HepG2 (cell line): ENCODE data around the gene SH3D19. TPM values are rescaled to one million over a fixed set of nuclear protein-coding genes. Genes with fewer than 3 reads are reported as not detected.

ENCODE experiments used
- ARNTL ChIP-seq: sonication (generic); formaldehyde crosslinking; IDR thresholded peaks from 2 replicates; pipeline ENCODE4 v1.4.0; 2020; ENCODE audit warnings: mild to moderate bottlenecking, missing genetic modification reagents
- ATF4 ChIP-seq, 2 experiments: fragments of 450-650 bp in 1 of 2; sonication (generic) in 1 of 2; formaldehyde crosslinking; IDR thresholded peaks; 2 replicates each; pipeline versions ENCODE4 v1.5.0 to v1.8.0; 2020 to 2022; ENCODE audit warnings: mild to moderate bottlenecking in 1 of 2, missing genetic modification reagents in 1 of 2
- ATM ChIP-seq: fragments of 450-650 bp; IDR thresholded peaks from 2 replicates; pipeline ENCODE4 v1.7.1; 2017; ENCODE audit warnings: mild to moderate bottlenecking, borderline replicate concordance
- CEBPG ChIP-seq: IDR thresholded peaks from 2 replicates; pipeline ENCODE4 v1.6.1; 2016
- DPF2 ChIP-seq: sonication (generic); formaldehyde crosslinking; IDR thresholded peaks from 2 replicates; pipeline ENCODE4 v1.4.0; 2020; ENCODE audit warnings: mild to moderate bottlenecking, low read depth, missing genetic modification reagents, borderline replicate concordance
- FOXA1 ChIP-seq, 2 experiments: fragments of 450-650 bp in 1 of 2; sonication (generic) in 1 of 2; formaldehyde crosslinking in 1 of 2; IDR thresholded peaks; 2 replicates each; pipeline versions ENCODE4 v1.4.0 to v1.6.1; 2016 to 2020; ENCODE audit warnings: missing genetic modification reagents in 1 of 2
- FOXO4 ChIP-seq: sonication (generic); formaldehyde crosslinking; conservative IDR thresholded peaks from 2 replicates; pipeline ENCODE4 v1.8.1; 2023; ENCODE audit warnings: missing genetic modification reagents
- IRF2 ChIP-seq: IDR thresholded peaks from 2 replicates; pipeline ENCODE4 v1.6.1; 2018; ENCODE audit warnings: missing genetic modification reagents, missing compliant biosample characterization
- PHF20 ChIP-seq: sonication (generic); formaldehyde crosslinking; IDR thresholded peaks from 2 replicates; pipeline ENCODE4 v1.5.0; 2020; ENCODE audit warnings: mild to moderate bottlenecking, missing genetic modification reagents
- RFXAP ChIP-seq: sonication (generic); formaldehyde crosslinking; IDR thresholded peaks from 2 replicates; pipeline ENCODE4 v1.4.0; 2020; ENCODE audit warnings: missing genetic modification reagents, borderline replicate concordance
- TERF1 ChIP-seq: sonication (generic); formaldehyde crosslinking; IDR thresholded peaks from 2 replicates; pipeline ENCODE4 v1.8.0; 2022; ENCODE audit warnings: mild to moderate bottlenecking, missing genetic modification reagents, moderate library complexity
- ZBTB42 ChIP-seq: sonication (generic); formaldehyde crosslinking; IDR thresholded peaks from 2 replicates; pipeline ENCODE4 v1.5.0; 2020; ENCODE audit warnings: mild to moderate bottlenecking, missing genetic modification reagents
- ZC3H13 ChIP-seq: sonication (generic); formaldehyde crosslinking; IDR thresholded peaks from 2 replicates; pipeline ENCODE4 v1.8.1; 2023; ENCODE audit warnings: mild to moderate bottlenecking, missing genetic modification reagents, moderate library complexity
- ZFP36L1 ChIP-seq: sonication (generic); formaldehyde crosslinking; IDR thresholded peaks from 2 replicates; pipeline ENCODE4 v1.8.0; 2022; ENCODE audit warnings: mild to moderate bottlenecking, missing genetic modification reagents, moderate library complexity
- ZFP90 ChIP-seq: sonication (generic); formaldehyde crosslinking; IDR thresholded peaks from 2 replicates; pipeline ENCODE4 v1.8.0; 2022; ENCODE audit warnings: missing genetic modification reagents, mild to moderate bottlenecking, inconsistent platforms, borderline replicate concordance
- ZNF282 ChIP-seq: fragments of 450-650 bp; IDR thresholded peaks from 2 replicates; pipeline ENCODE4 v1.6.1; 2018; ENCODE audit not compliant: partially characterized antibody
- ZNF30 ChIP-seq: sonication (generic); formaldehyde crosslinking; IDR thresholded peaks from 2 replicates; pipeline ENCODE4 v1.5.0; 2020; ENCODE audit warnings: mild to moderate bottlenecking, missing genetic modification reagents
- ZNF556 ChIP-seq: sonication (generic); formaldehyde crosslinking; IDR thresholded peaks from 2 replicates; pipeline ENCODE4 v1.4.0; 2020; ENCODE audit warnings: mild to moderate bottlenecking, missing genetic modification reagents, borderline replicate concordance
- ZNF562 ChIP-seq: sonication (generic); formaldehyde crosslinking; IDR thresholded peaks from 2 replicates; pipeline ENCODE4 v1.8.0; 2022; ENCODE audit warnings: missing genetic modification reagents, borderline replicate concordance
- ZNF691 ChIP-seq: sonication (generic); formaldehyde crosslinking; IDR thresholded peaks from 2 replicates; pipeline ENCODE4 v1.4.0; 2020; ENCODE audit warnings: missing genetic modification reagents, low read depth, mild to moderate bottlenecking, borderline replicate concordance
- ZNF841 ChIP-seq: sonication (generic); formaldehyde crosslinking; IDR thresholded peaks from 2 replicates; pipeline ENCODE4 v1.8.1; 2023; ENCODE audit warnings: missing genetic modification reagents, borderline replicate concordance
- ZNF878 ChIP-seq: sonication (generic); formaldehyde crosslinking; IDR thresholded peaks from 2 replicates; pipeline ENCODE4 v1.8.1; 2023; ENCODE audit warnings: mild to moderate bottlenecking, missing genetic modification reagents, moderate library complexity
- polyA plus RNA-seq, 8 experiments: library from polyadenylated mRNA; depleted of rRNA in 3 of 8; stranded (reverse) in 7 of 8; unstranded in 1 of 8; fragments of >200 nt; fragmentation: Illumina TruSeq in 4 of 8; extraction: Trizol in 4 of 8; gene quantifications; 2 replicates each; pipeline versions ENCODE4 v1.2.1 to v1.2.3, GENCODE V29; 2011 to 2016; ENCODE audit warnings: low read depth in 4 of 8, missing spikeins in 1 of 8, mixed read lengths in 1 of 8; ENCODE audit not compliant: insufficient read depth in 1 of 8
- total RNA-seq, 5 experiments: library from RNA; depleted of rRNA; stranded (reverse); fragments of >200 nt; fragmentation: Illumina TruSeq; extraction: Trizol; gene quantifications; 2 replicates each; pipeline ENCODE4 v1.2.3, GENCODE V29; 2016; ENCODE audit warnings: low read depth in 1 of 5

Gene SH3D19
- total and polyA plus RNA-seq, 2 of the 13 experiments (the other 11 are each of a cell fraction or from before 2014, with no cell fraction given), result 31.2 to 38.0 TPM

GRCh38 chr4:151325111-151325948, at the start of gene SH3D19 (continued):
- TF ChIP-seq ZFP36L1 (CRISPR knock-in tag) (0 out of 2 replicates have a peak, but pooled peaks have one; percentile 67), FOXA1 (IDR thresholded peaks at IDR 0.05) (peak; percentile 66), FOXA1 (CRISPR knock-in tag; IDR thresholded peaks at IDR 0.05) (peak; percentile 95), ZNF282 (no peak), ZNF878 (CRISPR knock-in tag) (peak; percentile 97), ARNTL (peak; percentile 90), FOXO4 (CRISPR knock-in tag) (no peak), ZNF562 (CRISPR knock-in tag) (no peak), RFXAP (CRISPR knock-in tag) (peak; percentile 42; the same call in 1 of the 2 replicates), ZNF691 (peak; percentile 78; the same call in 1 of the 2 replicates), ZNF556 (peak; percentile 61; the same call in 1 of the 2 replicates), ZBTB42 (CRISPR knock-in tag) (no peak), IRF2 (CRISPR knock-in tag) (peak; percentile 85), ATM (no peak), ATF4 (CRISPR knock-in tag; IDR thresholded peaks at IDR 0.05) (peak in 1 of 2 experiments; percentile 30; a peak in 1 of 4 replicates), DPF2 (CRISPR knock-in tag) (no peak; the same call in 1 of the 2 replicates), ZC3H13 (CRISPR knock-in tag) (peak; percentile 80), TERF1 (no peak), CEBPG (CRISPR knock-in tag) (peak; percentile 14; the same call in 1 of the 2 replicates), ZFP90 (CRISPR knock-in tag) (0 out of 2 replicates have a peak, but pooled peaks have one; percentile 20), ZNF841 (CRISPR knock-in tag) (no peak), ZNF30 (CRISPR knock-in tag) (no peak), PHF20 (CRISPR knock-in tag) (peak; percentile 29; the same call in 1 of the 2 replicates)
